Measurements from ENCODE around the gene PCDHGA12. TPM values are rescaled to one million over a fixed set of nuclear protein-coding genes. Genes with fewer than 3 reads are reported as not detected.

Gene PCDHGA12
- total RNA-seq, 6 experiments from 2014 or later = 0.73 to 1.6 (median 1.3) TPM

DNA sequence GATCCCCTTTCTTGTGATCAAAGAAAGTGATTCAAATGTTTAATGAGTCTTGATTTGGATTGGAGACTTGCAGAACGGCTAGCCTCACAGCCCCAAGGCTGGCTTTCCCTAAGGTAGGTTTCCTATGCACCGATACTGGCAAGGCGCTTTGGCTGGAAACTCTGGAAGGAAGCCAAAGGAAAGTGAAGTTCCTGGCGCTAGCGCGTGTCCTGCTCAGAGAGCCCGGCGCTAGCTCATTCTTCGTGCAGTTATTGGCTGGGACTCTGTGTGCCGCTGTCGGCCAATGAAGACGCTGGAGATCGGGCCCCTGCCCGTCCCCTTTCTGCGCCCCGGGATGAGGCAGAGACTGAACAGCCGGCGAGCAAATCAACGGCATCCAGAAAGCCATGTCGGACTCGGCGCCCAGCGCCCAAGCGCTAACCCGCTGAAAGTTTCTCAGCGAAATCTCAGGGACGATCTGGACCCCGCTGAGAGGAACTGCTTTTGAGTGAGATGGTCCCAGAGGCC, 45.4 kb downstream of the PCDHGA12 start, which contains the start of gene PCDHGC3:
PCDHGC3 (plus strand) TSS at position 342 of the 507 bp plus-strand sequence; CDS start at position 493, 151 bp downstream.
- peak within 1 kb of the TSS; percentile 55 to 67 (median 61) for H3K4me3 ChIP-seq
- intact Hi-C loops (cut with DNase I) = loop anchor here in 1 of 2 donors (10.0 kb wide), 1 partner anchor 49 kb away; no protein-coding TSS in a partner anchor
- ATAC-seq (peak; percentile 98 to 99 (median 99)), DNase-seq (peak; percentile 87 to 90 (median 90))
- peaks cover 0 to 4% of the 10 kb centered on the region in 2 donors for H3K27me3 ChIP-seq
- under 1% methylated on average over 22 of the region's 28 CpGs for WGBS (ENCODE audit: insufficient coverage, low coverage, low lambda C conversion rate, missing lambda C conversion rate)
- peak within 1 kb of the TSS; percentile 59 to 77 (median 73) for H3K27ac ChIP-seq
- peaks cover 0 to 8% (median 2%) of the 10 kb centered on the region in 4 donors for H3K4me1 ChIP-seq
- no peaks in the 10 kb centered on the region for H3K36me3 ChIP-seq
- H3K9me3 ChIP-seq = no peaks in the 10 kb centered on the region
- peak; percentile 59 for TF ChIP-seq POLR2A (IDR thresholded peaks at IDR 0.05)
- TF ChIP-seq, protein P1, sequence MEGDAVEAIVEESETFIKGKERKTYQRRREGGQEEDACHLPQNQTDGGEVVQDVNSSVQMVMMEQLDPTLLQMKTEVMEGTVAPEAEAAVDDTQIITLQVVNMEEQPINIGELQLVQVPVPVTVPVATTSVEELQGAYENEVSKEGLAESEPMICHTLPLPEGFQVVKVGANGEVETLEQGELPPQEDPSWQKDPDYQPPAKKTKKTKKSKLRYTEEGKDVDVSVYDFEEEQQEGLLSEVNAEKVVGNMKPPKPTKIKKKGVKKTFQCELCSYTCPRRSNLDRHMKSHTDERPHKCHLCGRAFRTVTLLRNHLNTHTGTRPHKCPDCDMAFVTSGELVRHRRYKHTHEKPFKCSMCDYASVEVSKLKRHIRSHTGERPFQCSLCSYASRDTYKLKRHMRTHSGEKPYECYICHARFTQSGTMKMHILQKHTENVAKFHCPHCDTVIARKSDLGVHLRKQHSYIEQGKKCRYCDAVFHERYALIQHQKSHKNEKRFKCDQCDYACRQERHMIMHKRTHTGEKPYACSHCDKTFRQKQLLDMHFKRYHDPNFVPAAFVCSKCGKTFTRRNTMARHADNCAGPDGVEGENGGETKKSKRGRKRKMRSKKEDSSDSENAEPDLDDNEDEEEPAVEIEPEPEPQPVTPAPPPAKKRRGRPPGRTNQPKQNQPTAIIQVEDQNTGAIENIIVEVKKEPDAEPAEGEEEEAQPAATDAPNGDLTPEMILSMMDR (IDR thresholded peaks at IDR 0.05) = peak; percentile 6 to 47 (median 32)

DNA sequence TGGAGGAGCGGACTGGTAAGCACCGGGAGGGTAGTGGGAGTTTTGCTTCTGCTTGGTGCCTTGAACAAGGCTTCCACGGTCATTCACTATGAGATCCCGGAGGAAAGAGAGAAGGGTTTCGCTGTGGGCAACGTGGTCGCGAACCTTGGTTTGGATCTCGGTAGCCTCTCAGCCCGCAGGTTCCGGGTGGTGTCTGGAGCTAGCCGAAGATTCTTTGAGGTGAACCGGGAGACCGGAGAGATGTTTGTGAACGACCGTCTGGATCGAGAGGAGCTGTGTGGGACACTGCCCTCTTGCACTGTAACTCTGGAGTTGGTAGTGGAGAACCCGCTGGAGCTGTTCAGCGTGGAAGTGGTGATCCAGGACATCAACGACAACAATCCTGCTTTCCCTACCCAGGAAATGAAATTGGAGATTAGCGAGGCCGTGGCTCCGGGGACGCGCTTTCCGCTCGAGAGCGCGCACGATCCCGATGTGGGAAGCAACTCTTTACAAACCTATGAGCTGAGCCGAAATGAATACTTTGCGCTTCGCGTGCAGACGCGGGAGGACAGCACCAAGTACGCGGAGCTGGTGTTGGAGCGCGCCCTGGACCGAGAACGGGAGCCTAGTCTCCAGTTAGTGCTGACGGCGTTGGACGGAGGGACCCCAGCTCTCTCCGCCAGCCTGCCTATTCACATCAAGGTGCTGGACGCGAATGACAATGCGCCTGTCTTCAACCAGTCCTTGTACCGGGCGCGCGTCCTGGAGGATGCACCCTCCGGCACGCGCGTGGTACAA, 46.0 kb downstream of the PCDHGA12 start:
- Histone ChIP-seq H3K36me3 (no peaks in the 10 kb centered on the region), H3K27ac (peak overlapping the region; percentile 59 to 77 (median 73)), H3K27me3 (peaks cover 0 to 4% of the 10 kb centered on the region in 2 donors), H3K4me1 (peaks cover 0 to 8% (median 2%) of the 10 kb centered on the region in 4 donors), H3K4me3 (peak overlapping the region; percentile 55 to 67 (median 61)), H3K9me3 (no peaks in the 10 kb centered on the region)
- 1% methylated on average over 26 of the region's 58 CpGs for WGBS (ENCODE audit: insufficient coverage, low coverage, low lambda C conversion rate, missing lambda C conversion rate)
- intact Hi-C loops (cut with DNase I) = loop anchor here in 1 of 2 donors (10.0 kb wide), 1 partner anchor 48 kb away; no protein-coding TSS in a partner anchor
- TF ChIP-seq POLR2A (IDR thresholded peaks at IDR 0.05) = no peak
- TF ChIP-seq, protein P1 (IDR thresholded peaks at IDR 0.05) = no peak
- peak in 2 of 3 donors; percentile 47 to 53 for DNase-seq
- ATAC-seq = peak; percentile 59 to 67 (median 65)

DNA sequence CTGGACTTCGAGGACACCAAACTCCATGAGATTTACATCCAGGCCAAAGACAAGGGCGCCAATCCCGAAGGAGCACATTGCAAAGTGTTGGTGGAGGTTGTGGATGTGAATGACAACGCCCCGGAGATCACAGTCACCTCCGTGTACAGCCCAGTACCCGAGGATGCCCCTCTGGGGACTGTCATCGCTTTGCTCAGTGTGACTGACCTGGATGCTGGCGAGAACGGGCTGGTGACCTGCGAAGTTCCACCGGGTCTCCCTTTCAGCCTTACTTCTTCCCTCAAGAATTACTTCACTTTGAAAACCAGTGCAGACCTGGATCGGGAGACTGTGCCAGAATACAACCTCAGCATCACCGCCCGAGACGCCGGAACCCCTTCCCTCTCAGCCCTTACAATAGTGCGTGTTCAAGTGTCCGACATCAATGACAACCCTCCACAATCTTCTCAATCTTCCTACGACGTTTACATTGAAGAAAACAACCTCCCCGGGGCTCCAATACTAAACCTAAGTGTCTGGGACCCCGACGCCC, 46.8 kb downstream of the PCDHGA12 start:
- Histone ChIP-seq H3K36me3 (no peaks in the 10 kb centered on the region), H3K27ac (no peak overlapping the region), H3K4me3 (peak overlapping the region; percentile 55 to 67 (median 61)), H3K27me3 (peaks cover 0 to 4% of the 10 kb centered on the region in 2 donors), H3K4me1 (peaks cover 0 to 8% (median 2%) of the 10 kb centered on the region in 4 donors), H3K9me3 (no peaks in the 10 kb centered on the region)
- intact Hi-C loops (cut with DNase I) = loop anchor here in 1 of 2 donors (10.0 kb wide), 1 partner anchor 48 kb away; no protein-coding TSS in a partner anchor
- no peak for ATAC-seq
- DNase-seq = no peak
- TF ChIP-seq POLR2A (IDR thresholded peaks at IDR 0.05) = no peak
- TF ChIP-seq, protein P1 (IDR thresholded peaks at IDR 0.05) = no peak
- WGBS (ENCODE audit: insufficient coverage, low coverage, low lambda C conversion rate, missing lambda C conversion rate) = 41% methylated on average over 22 of the region's 24 CpGs

DNA sequence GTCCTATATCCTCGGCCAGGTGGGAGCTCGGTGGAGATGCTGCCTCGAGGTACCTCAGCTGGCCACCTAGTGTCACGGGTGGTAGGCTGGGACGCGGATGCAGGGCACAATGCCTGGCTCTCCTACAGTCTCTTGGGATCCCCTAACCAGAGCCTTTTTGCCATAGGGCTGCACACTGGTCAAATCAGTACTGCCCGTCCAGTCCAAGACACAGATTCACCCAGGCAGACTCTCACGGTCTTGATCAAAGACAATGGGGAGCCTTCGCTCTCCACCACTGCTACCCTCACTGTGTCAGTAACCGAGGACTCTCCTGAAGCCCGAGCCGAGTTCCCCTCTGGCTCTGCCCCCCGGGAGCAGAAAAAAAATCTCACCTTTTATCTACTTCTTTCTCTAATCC, 47.5 kb downstream of the PCDHGA12 start:
- Histone ChIP-seq H3K9me3 (no peaks in the 10 kb centered on the region), H3K27ac (no peak overlapping the region), H3K27me3 (peaks cover 0 to 4% of the 10 kb centered on the region in 2 donors), H3K4me1 (peaks cover 0 to 8% (median 2%) of the 10 kb centered on the region in 4 donors), H3K4me3 (peak overlapping the region in 1 of 3 donors; percentile 1), H3K36me3 (no peaks in the 10 kb centered on the region)
- no peak for TF ChIP-seq POLR2A (IDR thresholded peaks at IDR 0.05)
- TF ChIP-seq, protein P1 (IDR thresholded peaks at IDR 0.05) = no peak
- 49% methylated on average over 8 of the region's 13 CpGs for WGBS (ENCODE audit: insufficient coverage, low coverage, low lambda C conversion rate, missing lambda C conversion rate)
- ATAC-seq = no peak
- intact Hi-C loops (cut with DNase I) = loop anchor here in 1 of 2 donors (10.0 kb wide), 1 partner anchor 47 kb away; no protein-coding TSS in a partner anchor
- DNase-seq = no peak

All from right lobe of liver (tissue), 6 donors.